Measurements from ENCODE around the gene TENM3.

DNA sequence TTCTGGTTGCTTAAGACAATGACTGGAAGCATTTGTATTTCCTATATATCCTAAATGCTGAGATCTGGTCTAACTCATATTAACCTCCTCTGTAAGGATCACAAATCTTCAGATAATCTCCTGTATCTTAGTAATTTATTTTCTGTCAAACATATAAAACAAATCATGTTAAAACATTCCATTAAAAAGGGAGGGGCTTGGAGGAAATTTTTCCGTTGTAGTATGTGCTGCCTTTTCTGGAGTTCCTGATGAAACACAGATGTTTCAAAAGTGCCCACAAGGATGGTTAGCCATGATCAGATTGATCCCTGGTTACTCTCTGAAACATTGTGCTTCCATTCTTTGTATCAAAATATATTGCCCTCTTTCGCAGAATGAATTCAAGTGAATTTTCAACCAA, 182.1 kb downstream of the TENM3 start:
- TF ChIP-seq, protein P1, sequence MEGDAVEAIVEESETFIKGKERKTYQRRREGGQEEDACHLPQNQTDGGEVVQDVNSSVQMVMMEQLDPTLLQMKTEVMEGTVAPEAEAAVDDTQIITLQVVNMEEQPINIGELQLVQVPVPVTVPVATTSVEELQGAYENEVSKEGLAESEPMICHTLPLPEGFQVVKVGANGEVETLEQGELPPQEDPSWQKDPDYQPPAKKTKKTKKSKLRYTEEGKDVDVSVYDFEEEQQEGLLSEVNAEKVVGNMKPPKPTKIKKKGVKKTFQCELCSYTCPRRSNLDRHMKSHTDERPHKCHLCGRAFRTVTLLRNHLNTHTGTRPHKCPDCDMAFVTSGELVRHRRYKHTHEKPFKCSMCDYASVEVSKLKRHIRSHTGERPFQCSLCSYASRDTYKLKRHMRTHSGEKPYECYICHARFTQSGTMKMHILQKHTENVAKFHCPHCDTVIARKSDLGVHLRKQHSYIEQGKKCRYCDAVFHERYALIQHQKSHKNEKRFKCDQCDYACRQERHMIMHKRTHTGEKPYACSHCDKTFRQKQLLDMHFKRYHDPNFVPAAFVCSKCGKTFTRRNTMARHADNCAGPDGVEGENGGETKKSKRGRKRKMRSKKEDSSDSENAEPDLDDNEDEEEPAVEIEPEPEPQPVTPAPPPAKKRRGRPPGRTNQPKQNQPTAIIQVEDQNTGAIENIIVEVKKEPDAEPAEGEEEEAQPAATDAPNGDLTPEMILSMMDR (IDR thresholded peaks at IDR 0.05), result no peak
- TF ChIP-seq POLR2A (IDR thresholded peaks at IDR 0.05), result no peak

Measured in adrenal gland (tissue), 5 donors.